GM23338 (cell line): Measurements from ENCODE around the gene KIFC3. TPM values are rescaled to one million over a fixed set of nuclear protein-coding genes. Genes with fewer than 3 reads are reported as not detected.

Source experiments
- ATAC-seq: fragments of 200-7000 bp; cut with Tn5 transposase; 3 replicates; pipeline ENCODE4 v1.9.1; 2020
- DNase-seq: peaks from one replicate; pipeline ENCODE4 v3.0.0-alpha.2; 2015; ENCODE audit warnings: low spot score
- H2AFZ ChIP-seq: fragments of 200-600 bp; sonication (generic); 2 replicates; pipeline ENCODE4 v1.8.0; 2016; ENCODE audit warnings: antibody characterized with exemption, mild to moderate bottlenecking, moderate library complexity
- H3F3A ChIP-seq: fragments of 200-600 bp; sonication (generic); replicated peaks from 2 replicates; pipeline ENCODE4 v1.8.0; 2017; ENCODE audit warnings: antibody characterized with exemption, mixed run types, low read depth
- H3K27ac ChIP-seq: fragments of 200-600 bp; sonication (generic); 2 replicates; pipeline ENCODE4 v1.6.1; 2016; ENCODE audit warnings: low read depth
- H3K27me3 ChIP-seq: fragments of 200-600 bp; sonication (generic); 2 replicates; pipeline ENCODE4 v1.8.0; 2016; ENCODE audit warnings: mild to moderate bottlenecking, mixed run types, moderate library complexity; ENCODE audit not compliant: insufficient read depth
- H3K36me3 ChIP-seq: fragments of 200-600 bp; sonication (generic); 2 replicates; pipeline ENCODE4 v1.8.0; 2016; ENCODE audit warnings: mild to moderate bottlenecking; ENCODE audit not compliant: insufficient read depth
- H3K4me1 ChIP-seq: fragments of 200-600 bp; sonication (generic); 2 replicates; pipeline ENCODE4 v1.8.0; 2016; ENCODE audit warnings: mild to moderate bottlenecking, moderate library complexity; ENCODE audit not compliant: insufficient read depth
- H3K4me2 ChIP-seq: fragments of 200-600 bp; sonication (generic); 2 replicates; pipeline ENCODE4 v1.7.1; 2017; ENCODE audit warnings: mixed run types
- H3K4me3 ChIP-seq: fragments of 200-600 bp; sonication (generic); 2 replicates; pipeline ENCODE4 v1.6.1; 2016; ENCODE audit warnings: mixed run types
- H3K79me2 ChIP-seq: fragments of 200-600 bp; sonication (generic); replicated peaks from 2 replicates; pipeline ENCODE4 v1.8.0; 2017; ENCODE audit warnings: mild to moderate bottlenecking; ENCODE audit not compliant: insufficient read depth
- H3K9me2 ChIP-seq: fragments of 200-600 bp; sonication (generic); 2 replicates; pipeline ENCODE4 v1.8.0; 2017; ENCODE audit not compliant: insufficient read depth
- H4K20me1 ChIP-seq: fragments of 200-600 bp; sonication (generic); replicated peaks from 2 replicates; pipeline ENCODE4 v1.8.0; 2017; ENCODE audit warnings: mild to moderate bottlenecking; ENCODE audit not compliant: insufficient read depth
- H3K27ac Mint-ChIP-seq: 2 replicates; pipeline ENCODE4 v1.8.0; 2020; ENCODE audit warnings: inconsistent platforms, mild to moderate bottlenecking, moderate library complexity, mixed read lengths
- H3K27me3 Mint-ChIP-seq: 3 replicates; pipeline ENCODE4 v1.8.0; 2022; ENCODE audit warnings: low read depth, mild to moderate bottlenecking, moderate library complexity, mixed read lengths, inconsistent platforms; ENCODE audit not compliant: insufficient read depth, poor library complexity
- H3K36me3 Mint-ChIP-seq: 3 replicates; pipeline ENCODE4 v1.8.0; 2021; ENCODE audit warnings: low read depth, mild to moderate bottlenecking, inconsistent platforms, moderate library complexity, mixed read lengths
- H3K4me1 Mint-ChIP-seq: 3 replicates; pipeline ENCODE4 v1.8.0; 2020; ENCODE audit warnings: mild to moderate bottlenecking, inconsistent platforms, mixed read lengths
- H3K4me3 Mint-ChIP-seq: 3 replicates; pipeline ENCODE4 v1.8.0; 2021; ENCODE audit warnings: moderate library complexity, mild to moderate bottlenecking, inconsistent platforms, mixed read lengths
- H3K9me3 Mint-ChIP-seq: 3 replicates; pipeline ENCODE4 v1.8.0; 2020; ENCODE audit warnings: moderate library complexity, mild to moderate bottlenecking, inconsistent platforms, mixed read lengths
- CREB1 ChIP-seq: fragments of 250-450 bp; sonication (Bioruptor Pico); IDR thresholded peaks from 2 replicates; pipeline ENCODE4 v1.5.0; 2020; ENCODE audit warnings: low read depth, mild to moderate bottlenecking, moderate library complexity
- EZH2 ChIP-seq: fragments of 200-600 bp; sonication (generic); IDR thresholded peaks from one replicate; pipeline ENCODE4 v1.8.0; 2017; ENCODE audit warnings: antibody characterized with exemption, mild to moderate bottlenecking, low read depth; ENCODE audit not compliant: unreplicated experiment
- NANOG ChIP-seq: IDR thresholded peaks from 2 replicates; pipeline ENCODE4 v1.6.1; 2016; ENCODE audit warnings: antibody characterized with exemption, borderline replicate concordance
- polyA plus RNA-seq: library from polyadenylated mRNA; unstranded; fragments of >200 nt; fragmentation: Nextera tagmentation; extraction: Ambion mirVana; gene quantifications from 2 replicates; pipeline ENCODE4 v1.2.1, GENCODE V29; 2016
- total RNA-seq: library from RNA; depleted of rRNA; stranded (reverse); fragments of >200 nt; shearing (Covaris generic); gene quantifications from 2 replicates; pipeline ENCODE4 v1.2.3, GENCODE V29; 2014
- TF ChIP-seq, protein P1 (sequence below): IDR thresholded peaks from 2 replicates; pipeline ENCODE4 v1.6.1; 2016; ENCODE audit warnings: antibody characterized with exemption
- TF ChIP-seq, protein P2 (sequence below): IDR thresholded peaks from one replicate; pipeline ENCODE4 v1.6.1; 2018; ENCODE audit warnings: antibody characterized with exemption; ENCODE audit not compliant: unreplicated experiment
- TF ChIP-seq, protein P3 (sequence below): fragments of 250-450 bp; sonication (Bioruptor Pico); IDR thresholded peaks from 2 replicates; pipeline ENCODE4 v1.5.0; 2020; ENCODE audit warnings: mild to moderate bottlenecking, moderate library complexity
- TF ChIP-seq, protein P4 (sequence below), 2 experiments: fragments of 200-600 bp in 1 of 2; sonication (generic) in 1 of 2; conservative IDR thresholded peaks; 2 replicates each; pipeline versions ENCODE4 v1.5.1 to v1.6.1; 2016 to 2017; ENCODE audit warnings: antibody characterized with exemption in 2 of 2, low read depth in 2 of 2, mild to moderate bottlenecking in 2 of 2, moderate library complexity in 1 of 2

The KIFC3 gene
- total and polyA plus RNA-seq, 2 experiments from 2014 or later: 4.4 to 12.5 TPM

DNA sequence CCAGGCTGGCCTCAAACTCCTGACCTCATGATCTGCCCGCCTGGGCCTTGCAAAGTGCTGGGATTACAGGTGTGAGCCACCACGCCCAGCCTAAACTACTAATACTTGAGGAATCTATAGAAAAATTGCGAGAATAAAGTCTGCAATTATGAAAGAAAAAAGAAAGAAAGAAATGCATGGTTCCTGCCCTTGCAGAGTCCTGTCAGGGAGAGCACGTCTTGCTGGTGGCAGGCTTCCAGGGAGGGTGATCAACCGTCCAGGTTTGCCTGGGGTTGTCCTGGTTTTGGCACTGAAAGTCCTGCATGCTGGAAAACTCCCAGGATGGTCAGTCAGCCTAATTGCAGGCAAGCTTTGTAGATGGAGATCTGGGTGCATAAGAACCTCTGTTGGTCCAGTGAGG lies 21.5 kb upstream of the KIFC3 start (continued):
- TF ChIP-seq, protein P1, sequence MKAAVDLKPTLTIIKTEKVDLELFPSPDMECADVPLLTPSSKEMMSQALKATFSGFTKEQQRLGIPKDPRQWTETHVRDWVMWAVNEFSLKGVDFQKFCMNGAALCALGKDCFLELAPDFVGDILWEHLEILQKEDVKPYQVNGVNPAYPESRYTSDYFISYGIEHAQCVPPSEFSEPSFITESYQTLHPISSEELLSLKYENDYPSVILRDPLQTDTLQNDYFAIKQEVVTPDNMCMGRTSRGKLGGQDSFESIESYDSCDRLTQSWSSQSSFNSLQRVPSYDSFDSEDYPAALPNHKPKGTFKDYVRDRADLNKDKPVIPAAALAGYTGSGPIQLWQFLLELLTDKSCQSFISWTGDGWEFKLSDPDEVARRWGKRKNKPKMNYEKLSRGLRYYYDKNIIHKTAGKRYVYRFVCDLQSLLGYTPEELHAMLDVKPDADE: no peak
- TF ChIP-seq EZH2: no peak

DNA sequence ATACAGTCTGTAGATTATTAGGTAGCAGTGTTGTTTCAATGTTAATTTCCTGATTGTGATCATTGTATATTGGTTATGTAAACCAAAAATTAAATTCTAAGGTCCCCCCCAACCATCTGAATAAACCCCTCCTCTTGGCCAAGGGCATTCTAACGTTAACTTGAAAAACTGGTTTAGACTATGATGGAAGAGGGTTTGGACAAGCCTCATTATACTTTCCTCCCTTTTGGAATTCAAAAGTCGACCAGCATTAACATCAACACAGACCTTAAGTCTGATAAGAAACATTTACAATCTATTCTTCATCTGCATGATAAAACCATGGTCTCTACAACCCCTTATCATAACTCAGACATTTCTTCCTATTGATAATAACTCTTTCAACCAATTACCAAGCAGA lies 20.6 kb upstream of the KIFC3 start:
- no peak for ATAC-seq
- H3K36me3 ChIP-seq: no peaks in the 10 kb centered on the region
- Mint-ChIP-seq H3K36me3 (no peaks in the 10 kb centered on the region), H3K27ac (no peak overlapping the region), H3K4me1 (peaks cover 10% of the 10 kb centered on the region; the same call in 2 of the 3 replicates), H3K4me3 (no peak overlapping the region), H3K27me3 (peaks cover 9% of the 10 kb centered on the region), H3K9me3 (no peaks in the 10 kb centered on the region)
- H2AFZ ChIP-seq: no peak overlapping the region
- H3K27me3 ChIP-seq: no peaks in the 10 kb centered on the region
- no peaks in the 10 kb centered on the region for H3K4me1 ChIP-seq
- no peak for DNase-seq
- no peak overlapping the region for H3K4me3 ChIP-seq
- no peak overlapping the region for H3K4me2 ChIP-seq
- H3K27ac ChIP-seq: no peak overlapping the region
- no peaks in the 10 kb centered on the region for H3F3A ChIP-seq
- no peaks in the 10 kb centered on the region for H3K79me2 ChIP-seq
- no peaks in the 10 kb centered on the region for H4K20me1 ChIP-seq
- H3K9me2 ChIP-seq: no peaks in the 10 kb centered on the region
- TF ChIP-seq, protein P2, sequence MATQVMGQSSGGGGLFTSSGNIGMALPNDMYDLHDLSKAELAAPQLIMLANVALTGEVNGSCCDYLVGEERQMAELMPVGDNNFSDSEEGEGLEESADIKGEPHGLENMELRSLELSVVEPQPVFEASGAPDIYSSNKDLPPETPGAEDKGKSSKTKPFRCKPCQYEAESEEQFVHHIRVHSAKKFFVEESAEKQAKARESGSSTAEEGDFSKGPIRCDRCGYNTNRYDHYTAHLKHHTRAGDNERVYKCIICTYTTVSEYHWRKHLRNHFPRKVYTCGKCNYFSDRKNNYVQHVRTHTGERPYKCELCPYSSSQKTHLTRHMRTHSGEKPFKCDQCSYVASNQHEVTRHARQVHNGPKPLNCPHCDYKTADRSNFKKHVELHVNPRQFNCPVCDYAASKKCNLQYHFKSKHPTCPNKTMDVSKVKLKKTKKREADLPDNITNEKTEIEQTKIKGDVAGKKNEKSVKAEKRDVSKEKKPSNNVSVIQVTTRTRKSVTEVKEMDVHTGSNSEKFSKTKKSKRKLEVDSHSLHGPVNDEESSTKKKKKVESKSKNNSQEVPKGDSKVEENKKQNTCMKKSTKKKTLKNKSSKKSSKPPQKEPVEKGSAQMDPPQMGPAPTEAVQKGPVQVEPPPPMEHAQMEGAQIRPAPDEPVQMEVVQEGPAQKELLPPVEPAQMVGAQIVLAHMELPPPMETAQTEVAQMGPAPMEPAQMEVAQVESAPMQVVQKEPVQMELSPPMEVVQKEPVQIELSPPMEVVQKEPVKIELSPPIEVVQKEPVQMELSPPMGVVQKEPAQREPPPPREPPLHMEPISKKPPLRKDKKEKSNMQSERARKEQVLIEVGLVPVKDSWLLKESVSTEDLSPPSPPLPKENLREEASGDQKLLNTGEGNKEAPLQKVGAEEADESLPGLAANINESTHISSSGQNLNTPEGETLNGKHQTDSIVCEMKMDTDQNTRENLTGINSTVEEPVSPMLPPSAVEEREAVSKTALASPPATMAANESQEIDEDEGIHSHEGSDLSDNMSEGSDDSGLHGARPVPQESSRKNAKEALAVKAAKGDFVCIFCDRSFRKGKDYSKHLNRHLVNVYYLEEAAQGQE: no peak
- no peak for TF ChIP-seq NANOG
- TF ChIP-seq CREB1 (CRISPR knock-in tag): no peak
- TF ChIP-seq, protein P3, sequence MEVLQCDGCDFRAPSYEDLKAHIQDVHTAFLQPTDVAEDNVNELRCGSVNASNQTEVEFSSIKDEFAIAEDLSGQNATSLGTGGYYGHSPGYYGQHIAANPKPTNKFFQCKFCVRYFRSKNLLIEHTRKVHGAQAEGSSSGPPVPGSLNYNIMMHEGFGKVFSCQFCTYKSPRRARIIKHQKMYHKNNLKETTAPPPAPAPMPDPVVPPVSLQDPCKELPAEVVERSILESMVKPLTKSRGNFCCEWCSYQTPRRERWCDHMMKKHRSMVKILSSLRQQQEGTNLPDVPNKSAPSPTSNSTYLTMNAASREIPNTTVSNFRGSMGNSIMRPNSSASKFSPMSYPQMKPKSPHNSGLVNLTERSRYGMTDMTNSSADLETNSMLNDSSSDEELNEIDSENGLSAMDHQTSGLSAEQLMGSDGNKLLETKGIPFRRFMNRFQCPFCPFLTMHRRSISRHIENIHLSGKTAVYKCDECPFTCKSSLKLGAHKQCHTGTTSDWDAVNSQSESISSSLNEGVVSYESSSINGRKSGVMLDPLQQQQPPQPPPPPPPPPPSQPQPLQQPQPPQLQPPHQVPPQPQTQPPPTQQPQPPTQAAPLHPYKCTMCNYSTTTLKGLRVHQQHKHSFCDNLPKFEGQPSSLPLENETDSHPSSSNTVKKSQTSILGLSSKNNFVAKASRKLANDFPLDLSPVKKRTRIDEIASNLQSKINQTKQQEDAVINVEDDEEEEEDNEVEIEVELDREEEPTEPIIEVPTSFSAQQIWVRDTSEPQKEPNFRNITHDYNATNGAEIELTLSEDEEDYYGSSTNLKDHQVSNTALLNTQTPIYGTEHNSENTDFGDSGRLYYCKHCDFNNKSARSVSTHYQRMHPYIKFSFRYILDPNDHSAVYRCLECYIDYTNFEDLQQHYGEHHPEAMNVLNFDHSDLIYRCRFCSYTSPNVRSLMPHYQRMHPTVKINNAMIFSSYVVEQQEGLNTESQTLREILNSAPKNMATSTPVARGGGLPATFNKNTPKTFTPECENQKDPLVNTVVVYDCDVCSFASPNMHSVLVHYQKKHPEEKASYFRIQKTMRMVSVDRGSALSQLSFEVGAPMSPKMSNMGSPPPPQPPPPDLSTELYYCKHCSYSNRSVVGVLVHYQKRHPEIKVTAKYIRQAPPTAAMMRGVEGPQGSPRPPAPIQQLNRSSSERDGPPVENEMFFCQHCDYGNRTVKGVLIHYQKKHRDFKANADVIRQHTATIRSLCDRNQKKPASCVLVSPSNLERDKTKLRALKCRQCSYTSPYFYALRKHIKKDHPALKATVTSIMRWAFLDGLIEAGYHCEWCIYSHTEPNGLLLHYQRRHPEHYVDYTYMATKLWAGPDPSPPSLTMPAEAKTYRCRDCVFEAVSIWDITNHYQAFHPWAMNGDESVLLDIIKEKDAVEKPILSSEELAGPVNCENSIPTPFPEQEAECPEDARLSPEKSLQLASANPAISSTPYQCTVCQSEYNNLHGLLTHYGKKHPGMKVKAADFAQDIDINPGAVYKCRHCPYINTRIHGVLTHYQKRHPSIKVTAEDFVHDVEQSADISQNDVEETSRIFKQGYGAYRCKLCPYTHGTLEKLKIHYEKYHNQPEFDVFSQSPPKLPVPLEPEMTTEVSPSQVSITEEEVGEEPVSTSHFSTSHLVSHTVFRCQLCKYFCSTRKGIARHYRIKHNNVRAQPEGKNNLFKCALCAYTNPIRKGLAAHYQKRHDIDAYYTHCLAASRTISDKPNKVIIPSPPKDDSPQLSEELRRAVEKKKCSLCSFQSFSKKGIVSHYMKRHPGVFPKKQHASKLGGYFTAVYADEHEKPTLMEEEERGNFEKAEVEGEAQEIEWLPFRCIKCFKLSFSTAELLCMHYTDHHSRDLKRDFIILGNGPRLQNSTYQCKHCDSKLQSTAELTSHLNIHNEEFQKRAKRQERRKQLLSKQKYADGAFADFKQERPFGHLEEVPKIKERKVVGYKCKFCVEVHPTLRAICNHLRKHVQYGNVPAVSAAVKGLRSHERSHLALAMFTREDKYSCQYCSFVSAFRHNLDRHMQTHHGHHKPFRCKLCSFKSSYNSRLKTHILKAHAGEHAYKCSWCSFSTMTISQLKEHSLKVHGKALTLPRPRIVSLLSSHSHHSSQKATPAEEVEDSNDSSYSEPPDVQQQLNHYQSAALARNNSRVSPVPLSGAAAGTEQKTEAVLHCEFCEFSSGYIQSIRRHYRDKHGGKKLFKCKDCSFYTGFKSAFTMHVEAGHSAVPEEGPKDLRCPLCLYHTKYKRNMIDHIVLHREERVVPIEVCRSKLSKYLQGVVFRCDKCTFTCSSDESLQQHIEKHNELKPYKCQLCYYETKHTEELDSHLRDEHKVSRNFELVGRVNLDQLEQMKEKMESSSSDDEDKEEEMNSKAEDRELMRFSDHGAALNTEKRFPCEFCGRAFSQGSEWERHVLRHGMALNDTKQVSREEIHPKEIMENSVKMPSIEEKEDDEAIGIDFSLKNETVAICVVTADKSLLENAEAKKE (CRISPR knock-in tag): no peak
- TF ChIP-seq, protein P4, sequence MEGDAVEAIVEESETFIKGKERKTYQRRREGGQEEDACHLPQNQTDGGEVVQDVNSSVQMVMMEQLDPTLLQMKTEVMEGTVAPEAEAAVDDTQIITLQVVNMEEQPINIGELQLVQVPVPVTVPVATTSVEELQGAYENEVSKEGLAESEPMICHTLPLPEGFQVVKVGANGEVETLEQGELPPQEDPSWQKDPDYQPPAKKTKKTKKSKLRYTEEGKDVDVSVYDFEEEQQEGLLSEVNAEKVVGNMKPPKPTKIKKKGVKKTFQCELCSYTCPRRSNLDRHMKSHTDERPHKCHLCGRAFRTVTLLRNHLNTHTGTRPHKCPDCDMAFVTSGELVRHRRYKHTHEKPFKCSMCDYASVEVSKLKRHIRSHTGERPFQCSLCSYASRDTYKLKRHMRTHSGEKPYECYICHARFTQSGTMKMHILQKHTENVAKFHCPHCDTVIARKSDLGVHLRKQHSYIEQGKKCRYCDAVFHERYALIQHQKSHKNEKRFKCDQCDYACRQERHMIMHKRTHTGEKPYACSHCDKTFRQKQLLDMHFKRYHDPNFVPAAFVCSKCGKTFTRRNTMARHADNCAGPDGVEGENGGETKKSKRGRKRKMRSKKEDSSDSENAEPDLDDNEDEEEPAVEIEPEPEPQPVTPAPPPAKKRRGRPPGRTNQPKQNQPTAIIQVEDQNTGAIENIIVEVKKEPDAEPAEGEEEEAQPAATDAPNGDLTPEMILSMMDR (conservative IDR thresholded peaks at IDR 0.05; ENCODE audit: low read depth in 2 of 2): no peak
